HEK293 (cell line): ENCODE measurements around the gene TTC7B.

Experiments used
- CTCF ChIA-PET: fragments of 350-600 bp; formaldehyde crosslinking; extraction: SDS; loops from one replicate; lab custom pipeline; 2021; ENCODE audit warnings: antibody characterized with exemption; lab: Yijun Ruan, JAX
- POLR2A ChIA-PET: fragments of 300-600 bp; formaldehyde crosslinking; extraction: SDS; loops from one replicate; lab custom pipeline; 2020; ENCODE audit warnings: antibody characterized with exemption, inconsistent platforms; lab: Yijun Ruan, JAX
- H3K27ac ChIP-seq: fragments of 200-500 bp; sonication (Bioruptor generic); 2 replicates; pipeline ENCODE4 v1.5.1; 2014; ENCODE audit warnings: low read depth, low read length, control low read depth, inconsistent platforms; ENCODE audit errors: extremely low read depth
- H3K36me3 ChIP-seq, 2 experiments: fragments of 200-500 bp in 1 of 2; sonication (Bioruptor generic) in 1 of 2; 1 replicate in 1 of 2; 2 replicates in 1 of 2; pipeline ENCODE4 v1.5.1; 2014 to 2017; ENCODE audit warnings: inconsistent platforms in 2 of 2, low read length in 2 of 2; ENCODE audit not compliant: control insufficient read depth in 2 of 2, insufficient read depth in 1 of 2
- H3K4me1 ChIP-seq: fragments of 200-500 bp; sonication (Bioruptor generic); 2 replicates; pipeline ENCODE4 v1.5.1; 2014; ENCODE audit warnings: mild to moderate bottlenecking, low read length, inconsistent platforms; ENCODE audit not compliant: control insufficient read depth, insufficient read depth
- H3K4me3 ChIP-seq: 2 replicates; pipeline ENCODE4 v1.5.1; 2011; ENCODE audit warnings: low read depth, mild to moderate bottlenecking, control low read depth, low read length, moderate library complexity
- H3K9me3 ChIP-seq: fragments of 200-500 bp; sonication (Bioruptor generic); 2 replicates; pipeline ENCODE4 v1.5.1; 2014; ENCODE audit warnings: low read depth, low read length, inconsistent platforms; ENCODE audit not compliant: control insufficient read depth, insufficient read depth
- GLI4 ChIP-seq: fragments of 450-650 bp; formaldehyde crosslinking; IDR thresholded peaks from 2 replicates; pipeline ENCODE4 v1.5.1; 2016; ENCODE audit warnings: missing biosample characterization, missing genetic modification characterization
- MZF1 ChIP-seq: fragments of 450-650 bp; formaldehyde crosslinking; IDR thresholded peaks from 2 replicates; pipeline ENCODE4 v1.5.1; 2017; ENCODE audit warnings: missing biosample characterization, missing genetic modification characterization, borderline replicate concordance
- SALL2 ChIP-seq: fragments of 450-650 bp; formaldehyde crosslinking; IDR thresholded peaks from 2 replicates; pipeline ENCODE4 v1.5.0; 2017; ENCODE audit warnings: missing biosample characterization, mild to moderate bottlenecking, missing genetic modification characterization, borderline replicate concordance
- ZBTB10 ChIP-seq: fragments of 450-650 bp; formaldehyde crosslinking; IDR thresholded peaks from 2 replicates; pipeline ENCODE4 v1.5.1; 2016; ENCODE audit warnings: missing biosample characterization, missing genetic modification characterization
- ZNF132 ChIP-seq: fragments of 450-650 bp; formaldehyde crosslinking; IDR thresholded peaks from 2 replicates; pipeline ENCODE4 v1.5.1; 2017; ENCODE audit warnings: missing biosample characterization, missing genetic modification characterization, borderline replicate concordance
- ZNF146 ChIP-seq: fragments of 450-650 bp; formaldehyde crosslinking; IDR thresholded peaks from 2 replicates; pipeline ENCODE4 v1.5.1; 2016; ENCODE audit warnings: missing biosample characterization, missing genetic modification characterization
- ZNF169 ChIP-seq: fragments of 450-650 bp; formaldehyde crosslinking; IDR thresholded peaks from 2 replicates; pipeline ENCODE4 v1.5.1; 2016; ENCODE audit warnings: missing biosample characterization, missing genetic modification characterization
- ZNF174 ChIP-seq: fragments of 450-650 bp; formaldehyde crosslinking; IDR thresholded peaks from 2 replicates; pipeline ENCODE4 v1.5.0; 2017; ENCODE audit warnings: missing biosample characterization, mild to moderate bottlenecking, missing genetic modification characterization
- ZNF341 ChIP-seq: fragments of 450-650 bp; formaldehyde crosslinking; IDR thresholded peaks from 2 replicates; pipeline ENCODE4; 2016; ENCODE audit warnings: low read depth, missing biosample characterization, missing genetic modification characterization
- ZNF350 ChIP-seq: fragments of 450-650 bp; formaldehyde crosslinking; IDR thresholded peaks from 2 replicates; pipeline ENCODE4 v1.5.0; 2017; ENCODE audit warnings: missing biosample characterization, mild to moderate bottlenecking, missing genetic modification characterization
- ZNF37A ChIP-seq: fragments of 450-650 bp; IDR thresholded peaks from 2 replicates; pipeline ENCODE4 v1.5.1; 2018; ENCODE audit warnings: missing biosample characterization, missing genetic modification characterization
- ZNF518A ChIP-seq: fragments of 450-650 bp; formaldehyde crosslinking; conservative IDR thresholded peaks from 2 replicates; pipeline ENCODE4 v1.5.1; 2016; ENCODE audit warnings: low read depth, missing biosample characterization, missing genetic modification characterization
- ZNF621 ChIP-seq: fragments of 450-650 bp; formaldehyde crosslinking; IDR thresholded peaks from 2 replicates; pipeline ENCODE4 v1.5.1; 2017; ENCODE audit warnings: missing biosample characterization, missing genetic modification characterization
- ZNF654 ChIP-seq: fragments of 450-650 bp; formaldehyde crosslinking; IDR thresholded peaks from 2 replicates; pipeline ENCODE4 v1.5.1; 2016; ENCODE audit warnings: low read depth, missing biosample characterization, missing genetic modification characterization
- ZNF670 ChIP-seq: fragments of 450-650 bp; formaldehyde crosslinking; IDR thresholded peaks from 2 replicates; pipeline ENCODE4 v1.5.1; 2016; ENCODE audit warnings: missing biosample characterization, missing genetic modification characterization, low read depth
- TF ChIP-seq, protein P1 (sequence below): fragments of 450-650 bp; formaldehyde crosslinking; conservative IDR thresholded peaks from 2 replicates; pipeline ENCODE4 v1.5.1; 2016; ENCODE audit warnings: low read depth, missing biosample characterization, missing genetic modification characterization
- TF ChIP-seq, protein P2 (sequence below): fragments of 450-650 bp; formaldehyde crosslinking; IDR thresholded peaks from 2 replicates; pipeline ENCODE4 v1.5.1; 2017; ENCODE audit warnings: missing biosample characterization, missing genetic modification characterization
- TF ChIP-seq, protein P3 (sequence below): fragments of 450-650 bp; formaldehyde crosslinking; IDR thresholded peaks from 2 replicates; pipeline ENCODE4 v1.5.1; 2016; ENCODE audit warnings: missing biosample characterization, missing genetic modification characterization

Gene TTC7B

DNA sequence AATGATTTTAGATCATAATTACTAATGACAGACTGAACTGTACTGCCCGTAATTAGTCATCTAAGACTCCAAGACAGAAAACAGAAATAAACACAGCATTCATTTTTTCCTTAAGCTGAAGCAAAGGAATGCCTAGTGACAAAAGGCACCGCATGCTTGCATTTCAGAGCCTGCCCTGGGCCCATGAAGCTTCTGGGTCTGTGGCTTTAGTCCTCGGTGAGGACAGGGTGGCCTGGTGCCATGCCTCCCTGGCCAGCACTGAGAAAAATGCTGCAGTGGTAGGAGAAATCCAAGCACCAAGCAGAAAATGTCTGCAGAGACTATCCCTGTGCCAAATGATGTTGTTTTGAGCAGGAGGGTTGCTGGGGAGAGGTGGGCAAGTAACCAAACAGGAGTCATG, 247.8 kb downstream of the TTC7B start (continued):
- no peak for TF ChIP-seq ZNF518A (tag by site-specific recombination)

DNA sequence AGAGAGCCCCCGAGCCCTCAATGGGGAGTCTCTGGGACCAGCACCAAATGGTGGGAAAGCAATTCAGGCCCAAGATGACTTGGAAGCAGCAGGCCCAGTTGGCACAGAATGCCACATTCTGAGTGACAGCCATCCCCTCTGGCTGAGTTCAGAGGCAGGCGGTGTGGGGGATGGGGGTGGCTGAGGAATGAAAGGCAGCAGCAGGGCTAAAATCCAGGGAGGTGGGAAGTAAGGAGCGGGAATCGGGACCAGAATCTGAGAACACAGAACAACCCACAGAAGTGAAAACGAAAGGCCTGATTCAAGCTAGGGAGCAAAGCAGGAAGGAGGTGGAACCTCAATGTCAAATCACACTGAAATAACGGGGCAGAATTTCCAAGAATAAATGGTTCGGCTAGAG, 248.2 kb downstream of the TTC7B start:
- Histone ChIP-seq H3K4me3 (no peak overlapping the region), H3K9me3 (no peaks in the 10 kb centered on the region), H3K4me1 (no peaks in the 10 kb centered on the region), H3K36me3 (peaks cover 0 to 10% of the 10 kb centered on the region in 2 experiments; a peak in 1 of 3 replicates), H3K27ac (no peak overlapping the region)
- TF ChIP-seq ZNF670 (tag by site-specific recombination) (no peak), ZNF37A (tag by site-specific recombination) (no peak), ZBTB10 (no peak)
- TF ChIP-seq, protein P1, sequence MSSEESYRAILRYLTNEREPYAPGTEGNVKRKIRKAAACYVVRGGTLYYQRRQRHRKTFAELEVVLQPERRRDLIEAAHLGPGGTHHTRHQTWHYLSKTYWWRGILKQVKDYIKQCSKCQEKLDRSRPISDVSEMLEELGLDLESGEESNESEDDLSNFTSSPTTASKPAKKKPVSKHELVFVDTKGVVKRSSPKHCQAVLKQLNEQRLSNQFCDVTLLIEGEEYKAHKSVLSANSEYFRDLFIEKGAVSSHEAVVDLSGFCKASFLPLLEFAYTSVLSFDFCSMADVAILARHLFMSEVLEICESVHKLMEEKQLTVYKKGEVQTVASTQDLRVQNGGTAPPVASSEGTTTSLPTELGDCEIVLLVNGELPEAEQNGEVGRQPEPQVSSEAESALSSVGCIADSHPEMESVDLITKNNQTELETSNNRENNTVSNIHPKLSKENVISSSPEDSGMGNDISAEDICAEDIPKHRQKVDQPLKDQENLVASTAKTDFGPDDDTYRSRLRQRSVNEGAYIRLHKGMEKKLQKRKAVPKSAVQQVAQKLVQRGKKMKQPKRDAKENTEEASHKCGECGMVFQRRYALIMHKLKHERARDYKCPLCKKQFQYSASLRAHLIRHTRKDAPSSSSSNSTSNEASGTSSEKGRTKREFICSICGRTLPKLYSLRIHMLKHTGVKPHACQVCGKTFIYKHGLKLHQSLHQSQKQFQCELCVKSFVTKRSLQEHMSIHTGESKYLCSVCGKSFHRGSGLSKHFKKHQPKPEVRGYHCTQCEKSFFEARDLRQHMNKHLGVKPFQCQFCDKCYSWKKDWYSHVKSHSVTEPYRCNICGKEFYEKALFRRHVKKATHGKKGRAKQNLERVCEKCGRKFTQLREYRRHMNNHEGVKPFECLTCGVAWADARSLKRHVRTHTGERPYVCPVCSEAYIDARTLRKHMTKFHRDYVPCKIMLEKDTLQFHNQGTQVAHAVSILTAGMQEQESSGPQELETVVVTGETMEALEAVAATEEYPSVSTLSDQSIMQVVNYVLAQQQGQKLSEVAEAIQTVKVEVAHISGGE (tag by site-specific recombination) = no peak
- ChIA-PET POLR2A (no interaction called here), CTCF (no interaction called here)

DNA sequence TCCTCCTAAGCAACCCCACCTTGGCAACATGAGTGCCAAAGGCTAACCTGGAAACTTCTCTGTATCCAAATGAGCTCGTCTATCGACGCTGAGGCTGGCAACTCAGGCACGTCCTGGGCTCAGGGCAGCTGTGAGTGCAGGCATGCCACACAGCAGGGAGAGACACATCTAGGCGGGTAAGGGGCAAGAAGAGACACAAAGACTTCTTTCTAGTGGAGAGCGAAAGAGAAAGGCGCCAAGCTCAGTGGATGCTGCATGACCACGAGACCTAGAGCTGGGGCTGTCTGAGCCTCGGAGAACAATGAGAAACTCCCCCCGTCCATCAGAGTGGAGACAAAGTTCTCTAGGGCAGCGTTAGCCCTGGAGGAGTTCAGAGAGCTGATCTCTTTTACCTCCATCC, 249.0 kb downstream of the TTC7B start:
- POLR2A ChIA-PET = no interaction called here
- CTCF ChIA-PET = no interaction called here
- TF ChIP-seq MZF1 (tag by site-specific recombination) = no peak
- TF ChIP-seq ZNF174 = no peak
- no peak for TF ChIP-seq ZNF654 (tag by site-specific recombination)
- no peak for TF ChIP-seq GLI4 (tag by site-specific recombination)
- TF ChIP-seq, protein P2, sequence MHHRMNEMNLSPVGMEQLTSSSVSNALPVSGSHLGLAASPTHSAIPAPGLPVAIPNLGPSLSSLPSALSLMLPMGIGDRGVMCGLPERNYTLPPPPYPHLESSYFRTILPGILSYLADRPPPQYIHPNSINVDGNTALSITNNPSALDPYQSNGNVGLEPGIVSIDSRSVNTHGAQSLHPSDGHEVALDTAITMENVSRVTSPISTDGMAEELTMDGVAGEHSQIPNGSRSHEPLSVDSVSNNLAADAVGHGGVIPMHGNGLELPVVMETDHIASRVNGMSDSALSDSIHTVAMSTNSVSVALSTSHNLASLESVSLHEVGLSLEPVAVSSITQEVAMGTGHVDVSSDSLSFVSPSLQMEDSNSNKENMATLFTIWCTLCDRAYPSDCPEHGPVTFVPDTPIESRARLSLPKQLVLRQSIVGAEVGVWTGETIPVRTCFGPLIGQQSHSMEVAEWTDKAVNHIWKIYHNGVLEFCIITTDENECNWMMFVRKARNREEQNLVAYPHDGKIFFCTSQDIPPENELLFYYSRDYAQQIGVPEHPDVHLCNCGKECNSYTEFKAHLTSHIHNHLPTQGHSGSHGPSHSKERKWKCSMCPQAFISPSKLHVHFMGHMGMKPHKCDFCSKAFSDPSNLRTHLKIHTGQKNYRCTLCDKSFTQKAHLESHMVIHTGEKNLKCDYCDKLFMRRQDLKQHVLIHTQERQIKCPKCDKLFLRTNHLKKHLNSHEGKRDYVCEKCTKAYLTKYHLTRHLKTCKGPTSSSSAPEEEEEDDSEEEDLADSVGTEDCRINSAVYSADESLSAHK (tag by site-specific recombination) = no peak
- TF ChIP-seq, protein P3, sequence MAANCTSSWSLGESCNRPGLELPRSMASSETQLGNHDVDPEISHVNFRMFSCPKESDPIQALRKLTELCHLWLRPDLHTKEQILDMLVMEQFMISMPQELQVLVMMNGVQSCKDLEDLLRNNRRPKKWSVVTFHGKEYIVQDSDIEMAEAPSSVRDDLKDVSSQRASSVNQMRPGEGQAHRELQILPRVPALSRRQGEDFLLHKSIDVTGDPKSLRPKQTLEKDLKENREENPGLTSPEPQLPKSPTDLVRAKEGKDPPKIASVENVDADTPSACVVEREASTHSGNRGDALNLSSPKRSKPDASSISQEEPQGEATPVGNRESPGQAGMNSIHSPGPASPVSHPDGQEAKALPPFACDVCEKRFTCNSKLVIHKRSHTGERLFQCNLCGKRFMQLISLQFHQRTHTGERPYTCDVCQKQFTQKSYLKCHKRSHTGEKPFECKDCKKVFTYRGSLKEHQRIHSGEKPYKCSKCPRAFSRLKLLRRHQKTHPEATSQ (tag by site-specific recombination) = no peak
- no peak for TF ChIP-seq ZNF350
- no peak for TF ChIP-seq ZNF621 (tag by site-specific recombination)
- TF ChIP-seq SALL2 (tag by site-specific recombination) = no peak
- TF ChIP-seq ZNF169 (tag by site-specific recombination) = no peak
- TF ChIP-seq ZNF132 = no peak
- TF ChIP-seq ZNF146 (tag by site-specific recombination) = no peak
- no peak for TF ChIP-seq ZNF341

More for the DNA sequence above, 249.0 kb downstream of the TTC7B start:
- Histone ChIP-seq H3K4me3 (no peak overlapping the region), H3K4me1 (no peaks in the 10 kb centered on the region), H3K27ac (no peak overlapping the region), H3K9me3 (no peaks in the 10 kb centered on the region), H3K36me3 (peaks cover 0 to 10% of the 10 kb centered on the region in 2 experiments; a peak in 1 of 3 replicates)
